IPS-11a (cell line): Measurements from ENCODE around the gene CHRNA5.

Experiments used
- H3K4me3 ChIP-seq: one replicate; pipeline ENCODE4 v1.5.1; 2013; ENCODE audit warnings: low read depth, low read length, control low read depth

The CHRNA5 gene

GRCh38 chr15:78619022-78619950, 54.0 kb downstream of the CHRNA5 start:
- H3K4me3 ChIP-seq = no peak overlapping the region

- peak overlapping the region; percentile 48 for H3K4me3 ChIP-seq
These were observed 54.8 kb downstream of the CHRNA5 start for GRCh38 chr15:78620021-78620526.

GRCh38 chr15:78620527-78621421, 55.5 kb downstream of the CHRNA5 start, which contains the start of gene CHRNA3:
Gene CHRNA3 (minus strand): TSS chr15:78620996. CDS start chr15:78620794, 202 bp downstream.
- H3K4me3 ChIP-seq = peak within 1 kb of the TSS; percentile 48

GRCh38 chr15:78621810-78622402, 56.6 kb downstream of the CHRNA5 start:
- H3K4me3 ChIP-seq = no peak overlapping the region

- H3K4me3 ChIP-seq = no peak overlapping the region
These were observed 58.6 kb downstream of the CHRNA5 start for GRCh38 chr15:78623786-78624497.

GRCh38 chr15:78624651-78625590, 59.6 kb downstream of the CHRNA5 start:
- H3K4me3 ChIP-seq = no peak overlapping the region

- H3K4me3 ChIP-seq = no peak overlapping the region
These were observed 60.4 kb downstream of the CHRNA5 start for GRCh38 chr15:78625606-78626280.

GRCh38 chr15:78626381-78626995, 61.2 kb downstream of the CHRNA5 start:
- no peak overlapping the region for H3K4me3 ChIP-seq

GRCh38 chr15:78627348-78627747, 62.0 kb downstream of the CHRNA5 start:
- no peak overlapping the region for H3K4me3 ChIP-seq

- no peak overlapping the region for H3K4me3 ChIP-seq
These were observed 62.9 kb downstream of the CHRNA5 start for GRCh38 chr15:78628227-78628626.

- H3K4me3 ChIP-seq = no peak overlapping the region
These were observed 63.9 kb downstream of the CHRNA5 start for GRCh38 chr15:78629031-78629715.

GRCh38 chr15:78629716-78630065, 64.4 kb downstream of the CHRNA5 start:
- no peak overlapping the region for H3K4me3 ChIP-seq

- no peak overlapping the region for H3K4me3 ChIP-seq
These were observed 65.7 kb downstream of the CHRNA5 start for GRCh38 chr15:78630886-78631633.

GRCh38 chr15:78633348-78633747, 68.0 kb downstream of the CHRNA5 start:
- H3K4me3 ChIP-seq = no peak overlapping the region

- no peak overlapping the region for H3K4me3 ChIP-seq
These were observed 69.2 kb downstream of the CHRNA5 start for GRCh38 chr15:78634210-78635145.

- no peak overlapping the region for H3K4me3 ChIP-seq
These were observed 70.0 kb downstream of the CHRNA5 start for GRCh38 chr15:78635346-78635745.
